Neural cell (in vitro differentiated cells): ENCODE results near the gene AARS1. TPM values are rescaled to one million over a fixed set of nuclear protein-coding genes. Genes with fewer than 3 reads are reported as not detected.
A peak's percentile ranks its signal among the peaks of the same experiment; 100 is the strongest.

Experiments
- H2AFZ ChIP-seq: fragments of 200-600, 300-800 bp; sonication (generic), shearing (Covaris generic); 2 replicates; pipeline ENCODE4 v1.6.0; 2014; ENCODE audit warnings: low read depth, mild to moderate bottlenecking, antibody characterized with exemption, low read length, moderate library complexity
- H3F3A ChIP-seq: fragments of 200-600 bp; shearing (Covaris generic); 2 replicates; pipeline ENCODE4 v1.6.1; 2016; ENCODE audit warnings: mild to moderate bottlenecking, moderate library complexity, mixed read lengths, antibody characterized with exemption, low read length; ENCODE audit not compliant: insufficient read depth, poor library complexity, severe bottlenecking
- H3K27ac ChIP-seq: fragments of 200-600, 300-800 bp; sonication (generic), shearing (Covaris generic); 2 replicates; pipeline ENCODE4 v1.5.1; 2014; ENCODE audit warnings: mild to moderate bottlenecking, low read length, moderate library complexity
- H3K27me3 ChIP-seq: fragments of 300-800, 200-600 bp; sonication (generic), shearing (Covaris generic); 2 replicates; pipeline ENCODE4 v1.6.0; 2014; ENCODE audit warnings: mild to moderate bottlenecking, low read depth, low read length, moderate library complexity; ENCODE audit not compliant: insufficient read depth
- H3K36me3 ChIP-seq: fragments of 300-800, 200-600 bp; sonication (generic), shearing (Covaris generic); 2 replicates; pipeline ENCODE4 v1.5.1; 2014; ENCODE audit warnings: mild to moderate bottlenecking, antibody characterized with exemption, low read length, moderate library complexity; ENCODE audit not compliant: insufficient read depth
- H3K4me2 ChIP-seq: fragments of 300-800, 200-600 bp; sonication (generic), shearing (Covaris generic); 2 replicates; pipeline ENCODE4 v1.6.0; 2014; ENCODE audit warnings: mild to moderate bottlenecking, low read length
- H3K4me3 ChIP-seq: fragments of 300-800, 200-600 bp; sonication (generic), shearing (Covaris generic); 2 replicates; pipeline ENCODE4 v1.5.1; 2014; ENCODE audit warnings: mild to moderate bottlenecking, low read length, moderate library complexity
- H3K79me2 ChIP-seq: fragments of 200-600 bp; shearing (Covaris generic); replicated peaks from 2 replicates; pipeline ENCODE4 v1.6.0; 2014; ENCODE audit warnings: mild to moderate bottlenecking, low read length, moderate library complexity; ENCODE audit not compliant: insufficient read depth
- H3K9ac ChIP-seq: fragments of 300-800, 200-600 bp; sonication (generic), shearing (Covaris generic); 2 replicates; pipeline ENCODE4 v1.6.1; 2016; ENCODE audit warnings: mild to moderate bottlenecking, low read length, mixed read lengths
- H3K9me2 ChIP-seq: fragments of 200-600 bp; shearing (Covaris generic); 2 replicates; pipeline ENCODE4 v1.6.1; 2016; ENCODE audit warnings: mild to moderate bottlenecking, low read length, mixed read lengths; ENCODE audit not compliant: insufficient read depth
- H3K9me3 ChIP-seq: fragments of 200-600, 300-800 bp; sonication (generic), shearing (Covaris generic); 2 replicates; pipeline ENCODE4 v1.6.1; 2016; ENCODE audit warnings: mild to moderate bottlenecking, mixed run types, low read length, moderate library complexity, mixed read lengths
- H4K20me1 ChIP-seq: fragments of 200-600 bp; shearing (Covaris generic); 2 replicates; pipeline ENCODE4 v1.6.1; 2016; ENCODE audit warnings: mild to moderate bottlenecking, mixed run types; ENCODE audit not compliant: insufficient read depth
- CTCF ChIP-seq: fragments of 450-650 bp; IDR thresholded peaks from 2 replicates; pipeline ENCODE4 v1.5.1; 2014; ENCODE audit warnings: antibody characterized with exemption, mild to moderate bottlenecking, moderate library complexity; ENCODE audit not compliant: poor library complexity, severe bottlenecking
- EP300 ChIP-seq: fragments of 450-650 bp; conservative IDR thresholded peaks from 2 replicates; pipeline ENCODE4 v1.6.1; 2014; ENCODE audit warnings: antibody characterized with exemption, mild to moderate bottlenecking, moderate library complexity; ENCODE audit not compliant: poor library complexity, severe bottlenecking
- EZH2 ChIP-seq: fragments of 200-600, 300-800 bp; shearing (Covaris generic), sonication (generic); IDR thresholded peaks from 2 replicates; pipeline ENCODE4 v1.6.1; 2014; ENCODE audit warnings: antibody characterized with exemption, low read length, borderline replicate concordance, mild to moderate bottlenecking; ENCODE audit not compliant: insufficient read depth, poor library complexity, severe bottlenecking
- MXI1 ChIP-seq: fragments of 450-650 bp; conservative IDR thresholded peaks from 2 replicates; pipeline ENCODE4 v1.6.1; 2014; ENCODE audit warnings: antibody characterized with exemption, mild to moderate bottlenecking; ENCODE audit not compliant: poor library complexity, severe bottlenecking
- POLR2AphosphoS5 ChIP-seq: IDR thresholded peaks from 2 replicates; pipeline ENCODE4 v1.6.1; 2012
- RAD21 ChIP-seq: fragments of 450-650 bp; conservative IDR thresholded peaks from 2 replicates; pipeline ENCODE4 v1.6.1; 2014; ENCODE audit warnings: antibody characterized with exemption, mild to moderate bottlenecking, moderate library complexity
- REST ChIP-seq: IDR thresholded peaks from 2 replicates; pipeline ENCODE4 v1.6.1; 2012; ENCODE audit warnings: borderline replicate concordance
- SMC3 ChIP-seq: fragments of 450-650 bp; conservative IDR thresholded peaks from 2 replicates; pipeline ENCODE4 v1.6.1; 2014; ENCODE audit warnings: antibody characterized with exemption, mild to moderate bottlenecking, moderate library complexity; ENCODE audit not compliant: poor library complexity
- TAF1 ChIP-seq: IDR thresholded peaks from 2 replicates; pipeline ENCODE4 v1.6.1; 2012; ENCODE audit warnings: low read depth
- polyA plus RNA-seq: library from polyadenylated mRNA; depleted of rRNA; stranded (reverse); fragments of >200 nt; gene quantifications from 2 replicates; pipeline ENCODE4 v1.2.3, GENCODE V29; 2014

AARS1 gene
- polyA plus RNA-seq, 1 donor from 2014 or later = 33.7 TPM

- Histone ChIP-seq H3K4me2 (peak within 1 kb of the TSS; percentile 93), H3K9me3 (no peaks in the 10 kb centered on the region), H4K20me1 (no peaks in the 10 kb centered on the region), H3K9me2 (no peaks in the 10 kb centered on the region), H3K9ac (peak within 1 kb of the TSS; percentile 98), H3K79me2 (peaks cover 47% of the 10 kb centered on the region), H2AFZ (peak within 1 kb of the TSS; percentile 95), H3K27ac (peak within 1 kb of the TSS; percentile 97), H3K27me3 (no peaks in the 10 kb centered on the region), H3K36me3 (no peaks in the 10 kb centered on the region), H3F3A (no peaks in the 10 kb centered on the region), H3K4me3 (peak within 1 kb of the TSS; percentile 84)
- TF ChIP-seq CTCF = peak; percentile 38
- peak; percentile 94 for TF ChIP-seq TAF1
- peak; percentile 62 for TF ChIP-seq EP300
- TF ChIP-seq REST = peak; percentile 96
- TF ChIP-seq SMC3 = peak; percentile 18
- no peak for TF ChIP-seq RAD21
- TF ChIP-seq MXI1 = peak; percentile 70
- peak; percentile 91 for TF ChIP-seq POLR2AphosphoS5
- TF ChIP-seq EZH2 = no peak
Measured at GRCh38 chr16:70298988-70299938, 10.0 kb upstream of the AARS1 start, which contains the start of gene DDX19B. Gene DDX19B (plus strand): TSS chr16:70299186. CDS start chr16:70299298, 112 bp downstream.

- H3K79me2 ChIP-seq = peaks cover 23% of the 10 kb centered on the region
- H4K20me1 ChIP-seq = no peaks in the 10 kb centered on the region
- H3K27ac ChIP-seq = no peak overlapping the region
- no peaks in the 10 kb centered on the region for H3K27me3 ChIP-seq
- H3K4me2 ChIP-seq = no peak overlapping the region
- no peak overlapping the region for H3K4me3 ChIP-seq
- no peak for TF ChIP-seq MXI1
- TF ChIP-seq TAF1 = no peak
- no peak for TF ChIP-seq SMC3
- TF ChIP-seq REST = no peak
- no peak for TF ChIP-seq POLR2AphosphoS5
- TF ChIP-seq EP300 = no peak
- no peak overlapping the region for H2AFZ ChIP-seq
- no peaks in the 10 kb centered on the region for H3F3A ChIP-seq
- H3K9me3 ChIP-seq = no peaks in the 10 kb centered on the region
- no peak overlapping the region for H3K9ac ChIP-seq
- H3K9me2 ChIP-seq = no peaks in the 10 kb centered on the region
- H3K36me3 ChIP-seq = no peaks in the 10 kb centered on the region
Measured at GRCh38 chr16:70295634-70296033, 6.3 kb upstream of the AARS1 start.
